Erythroblast (primary cell): ENCODE results near the gene PET100.
A peak's percentile ranks its signal among the peaks of the same experiment; 100 is the strongest.

Source experiments
- DNase-seq, 2 experiments: peaks; one replicate each; lab custom pipeline; 2025; lab: John Stamatoyannopoulos, UW
- GATA1 ChIP-seq: IDR thresholded peaks from 2 replicates; pipeline ENCODE4 v1.6.1; 2011; ENCODE audit warnings: low read depth, mild to moderate bottlenecking, control low read depth, low read length, moderate library complexity
- POLR2A ChIP-seq: IDR thresholded peaks from 2 replicates; pipeline ENCODE4 v1.6.1; 2011; ENCODE audit warnings: mild to moderate bottlenecking, low read length

The PET100 gene

GRCh38 chr19:7605490-7606222 lies 23.9 kb upstream of the PET100 start:
- peak; percentile 80 for DNase-seq
- TF ChIP-seq GATA1: no peak
- TF ChIP-seq POLR2A: no peak

- DNase-seq: no peak
- TF ChIP-seq POLR2A (no peak), GATA1 (no peak)
These were observed 23.3 kb upstream of the PET100 start for GRCh38 chr19:7606289-7606688.

- no peak for DNase-seq
- TF ChIP-seq GATA1 (no peak), POLR2A (no peak)
These were observed 22.2 kb upstream of the PET100 start for GRCh38 chr19:7607212-7607873.

GRCh38 chr19:7607874-7608560 lies 21.6 kb upstream of the PET100 start:
- DNase-seq: no peak
- TF ChIP-seq POLR2A: no peak
- no peak for TF ChIP-seq GATA1

GRCh38 chr19:7610491-7611240 lies 18.9 kb upstream of the PET100 start:
- no peak for TF ChIP-seq POLR2A
- no peak for TF ChIP-seq GATA1
- DNase-seq: no peak

- TF ChIP-seq GATA1: no peak
- TF ChIP-seq POLR2A: no peak
- no peak for DNase-seq
These were observed 17.9 kb upstream of the PET100 start for GRCh38 chr19:7611541-7612279.

- TF ChIP-seq GATA1 (no peak), POLR2A (no peak)
- no peak for DNase-seq
These were observed 17.0 kb upstream of the PET100 start for GRCh38 chr19:7612282-7613274.

- TF ChIP-seq POLR2A (no peak), GATA1 (no peak)
- DNase-seq: no peak
These were observed 14.5 kb upstream of the PET100 start for GRCh38 chr19:7614859-7615741.

GRCh38 chr19:7617172-7617571 lies 12.4 kb upstream of the PET100 start:
- no peak for TF ChIP-seq POLR2A
- no peak for TF ChIP-seq GATA1
- DNase-seq: no peak

- no peak for DNase-seq
- no peak for TF ChIP-seq POLR2A
- no peak for TF ChIP-seq GATA1
These were observed 11.9 kb upstream of the PET100 start for GRCh38 chr19:7617735-7618134.

- TF ChIP-seq GATA1 (no peak), POLR2A (no peak)
- peak in 1 of 2 experiments; percentile 44 for DNase-seq
These were observed 11.2 kb upstream of the PET100 start for GRCh38 chr19:7618348-7618747.
